Activated CD8-positive, alpha-beta T cell treated with anti-CD3 and anti-CD28 coated beads for 36 hours (primary cell): ENCODE measurements around the gene GRN. TPM values are rescaled to one million over a fixed set of nuclear protein-coding genes. Genes with fewer than 3 reads are reported as not detected.
"Not testable (repeated sequence)": the region's sequence is repeated elsewhere in the genome, so short reads cannot be mapped to it uniquely, and the experiment has no call there.

Experiments used
- ATAC-seq: fragments of 200-7000 bp; cut with Tn5 transposase; one replicate; pipeline ENCODE4 v1.10.0; 2021; ENCODE audit warnings: mild to moderate bottlenecking, moderate library complexity
- CTCF ChIA-PET: fragments of 350-600 bp; sonication (Branson Sonifier 250); formaldehyde crosslinking; loops from one replicate; lab custom pipeline; 2021; ENCODE audit warnings: antibody characterized with exemption; lab: Charles Lee
- POLR2A ChIA-PET: fragments of 350-600 bp; sonication (Branson Sonifier 250); formaldehyde crosslinking; loops from one replicate; lab custom pipeline; 2021; ENCODE audit warnings: antibody characterized with exemption; lab: Charles Lee
- DNase-seq: peaks from one replicate; pipeline ENCODE4 v3.0.0-alpha.2; 2020
- H3K27ac Mint-ChIP-seq: one replicate; pipeline ENCODE4 v1.8.0; 2021; ENCODE audit warnings: mild to moderate bottlenecking, mixed read lengths
- H3K27me3 Mint-ChIP-seq: one replicate; pipeline ENCODE4 v1.8.0; 2021; ENCODE audit warnings: mixed read lengths
- H3K36me3 Mint-ChIP-seq: one replicate; pipeline ENCODE4 v1.8.0; 2021; ENCODE audit warnings: low read depth, mixed read lengths
- H3K4me1 Mint-ChIP-seq: one replicate; pipeline ENCODE4 v1.8.0; 2021; ENCODE audit warnings: low read depth, mixed read lengths
- H3K4me3 Mint-ChIP-seq: one replicate; pipeline ENCODE4 v1.8.0; 2021; ENCODE audit warnings: mild to moderate bottlenecking, moderate library complexity, mixed read lengths
- H3K9me3 Mint-ChIP-seq: one replicate; pipeline ENCODE4 v1.8.0; 2021; ENCODE audit warnings: mixed read lengths
- intact Hi-C: fragments of 100-400 bp; cut with micrococcal nuclease; formaldehyde crosslinking; loops from one replicate; pipeline ENCODE4 v1.10.0; 2022
- total RNA-seq, 2 experiments: library from RNA; stranded (reverse); gene quantifications; one replicate each; pipeline ENCODE4 v1.2.3, GENCODE V29; 2021
- TF ChIP-seq, protein P1 (sequence below): fragments of 200-600 bp; IDR thresholded peaks from one replicate; pipeline ENCODE4 v1.8.0; 2022; ENCODE audit warnings: antibody characterized with exemption, mild to moderate bottlenecking

The GRN gene
- total RNA-seq, 2 experiments from 2014 or later, result 34.8 to 35.5 TPM

DNA sequence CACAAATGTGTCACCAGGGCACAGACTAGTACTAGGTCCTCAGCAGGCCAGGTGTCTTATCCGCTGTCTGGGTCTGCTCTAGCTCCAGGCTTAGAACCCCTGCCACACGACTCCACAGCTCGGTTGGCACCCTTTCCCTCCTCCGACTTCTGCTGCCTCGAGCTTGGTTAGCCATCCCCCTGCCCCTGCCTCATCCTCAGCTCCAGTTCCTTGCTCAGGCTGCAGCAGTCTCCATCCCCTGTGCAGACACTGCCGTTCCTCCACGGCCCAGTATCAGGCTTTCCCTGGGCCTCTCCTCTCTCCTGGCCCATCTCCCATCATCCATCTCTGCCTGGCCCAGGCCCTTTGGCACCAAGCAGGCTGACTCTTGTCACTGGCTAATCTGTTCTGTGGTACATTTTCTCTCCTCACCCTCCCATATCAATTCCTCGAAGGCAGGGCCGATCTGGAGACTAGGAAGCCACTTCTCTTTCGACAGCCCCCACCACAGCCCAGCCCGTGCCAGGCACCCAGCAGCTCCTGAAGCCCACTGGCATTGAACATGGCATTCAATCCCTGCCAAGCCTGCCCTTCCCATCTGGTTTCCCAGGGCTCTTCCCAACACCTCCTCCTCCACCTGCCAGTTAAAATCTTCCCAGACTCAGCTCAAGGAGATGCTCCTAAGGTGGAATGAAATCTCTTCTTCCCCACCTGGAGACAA lies 1.4 kb upstream of the GRN start:
- H3K36me3 Mint-ChIP-seq, result no peaks in the 10 kb centered on the region
- no peaks in the 10 kb centered on the region for H3K9me3 Mint-ChIP-seq
- POLR2A ChIA-PET, result interaction anchor here (0.6 to 1.3 kb wide), 2 partner anchors 134 to 313 kb away, joined by 3 read pairs; partner anchors contain the start of gene MEIOC
- TF ChIP-seq, protein P1, sequence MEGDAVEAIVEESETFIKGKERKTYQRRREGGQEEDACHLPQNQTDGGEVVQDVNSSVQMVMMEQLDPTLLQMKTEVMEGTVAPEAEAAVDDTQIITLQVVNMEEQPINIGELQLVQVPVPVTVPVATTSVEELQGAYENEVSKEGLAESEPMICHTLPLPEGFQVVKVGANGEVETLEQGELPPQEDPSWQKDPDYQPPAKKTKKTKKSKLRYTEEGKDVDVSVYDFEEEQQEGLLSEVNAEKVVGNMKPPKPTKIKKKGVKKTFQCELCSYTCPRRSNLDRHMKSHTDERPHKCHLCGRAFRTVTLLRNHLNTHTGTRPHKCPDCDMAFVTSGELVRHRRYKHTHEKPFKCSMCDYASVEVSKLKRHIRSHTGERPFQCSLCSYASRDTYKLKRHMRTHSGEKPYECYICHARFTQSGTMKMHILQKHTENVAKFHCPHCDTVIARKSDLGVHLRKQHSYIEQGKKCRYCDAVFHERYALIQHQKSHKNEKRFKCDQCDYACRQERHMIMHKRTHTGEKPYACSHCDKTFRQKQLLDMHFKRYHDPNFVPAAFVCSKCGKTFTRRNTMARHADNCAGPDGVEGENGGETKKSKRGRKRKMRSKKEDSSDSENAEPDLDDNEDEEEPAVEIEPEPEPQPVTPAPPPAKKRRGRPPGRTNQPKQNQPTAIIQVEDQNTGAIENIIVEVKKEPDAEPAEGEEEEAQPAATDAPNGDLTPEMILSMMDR, result no peak
- CTCF ChIA-PET, result interaction anchor here (0.5 to 5.6 kb wide), 7 partner anchors 11 to 294 kb away, joined by 3 to 59 read pairs (median 17); partner anchors contain the start of genes FAM171A2 and TMUB2
- ATAC-seq (no peak), DNase-seq (no peak)
- intact Hi-C loops, result no loop called here
- H3K27me3 Mint-ChIP-seq, result no peaks in the 10 kb centered on the region
- H3K27ac Mint-ChIP-seq, result no peak overlapping the region
- H3K4me3 Mint-ChIP-seq, result no peak overlapping the region
- H3K4me1 Mint-ChIP-seq, result peaks cover 18% of the 10 kb centered on the region

DNA sequence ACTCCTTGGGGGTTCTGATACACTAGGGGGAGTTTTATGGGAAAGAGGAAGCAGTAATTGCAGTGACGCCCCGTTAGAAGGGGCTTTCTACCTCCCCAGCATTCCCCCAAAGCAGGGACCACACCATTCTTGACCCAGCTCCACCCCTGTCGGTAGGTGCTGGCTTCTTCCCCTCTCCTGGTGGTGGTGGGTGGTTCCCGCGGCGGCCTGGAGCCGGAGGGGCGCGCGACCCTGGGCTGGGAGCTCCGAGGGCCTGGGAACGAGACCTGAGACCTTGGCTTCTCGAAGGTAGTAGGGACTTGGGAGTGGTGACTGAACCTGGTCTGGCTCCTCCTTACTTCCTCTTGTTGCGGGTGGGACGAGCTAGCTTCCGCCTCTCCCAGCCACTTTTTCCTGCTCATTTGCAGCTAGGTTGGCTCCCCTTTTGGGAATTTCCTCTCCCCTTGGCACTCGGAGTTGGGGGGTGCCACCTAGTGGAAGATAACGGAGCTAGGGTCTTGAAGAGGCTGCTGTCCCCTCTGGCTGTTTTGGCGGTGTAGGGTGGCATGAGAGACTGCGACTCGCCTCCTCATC lies 438 bp downstream of the GRN start:
- H3K27ac Mint-ChIP-seq, result peak overlapping the region; percentile 81
- peak overlapping the region; percentile 93 for H3K4me3 Mint-ChIP-seq

DNA sequence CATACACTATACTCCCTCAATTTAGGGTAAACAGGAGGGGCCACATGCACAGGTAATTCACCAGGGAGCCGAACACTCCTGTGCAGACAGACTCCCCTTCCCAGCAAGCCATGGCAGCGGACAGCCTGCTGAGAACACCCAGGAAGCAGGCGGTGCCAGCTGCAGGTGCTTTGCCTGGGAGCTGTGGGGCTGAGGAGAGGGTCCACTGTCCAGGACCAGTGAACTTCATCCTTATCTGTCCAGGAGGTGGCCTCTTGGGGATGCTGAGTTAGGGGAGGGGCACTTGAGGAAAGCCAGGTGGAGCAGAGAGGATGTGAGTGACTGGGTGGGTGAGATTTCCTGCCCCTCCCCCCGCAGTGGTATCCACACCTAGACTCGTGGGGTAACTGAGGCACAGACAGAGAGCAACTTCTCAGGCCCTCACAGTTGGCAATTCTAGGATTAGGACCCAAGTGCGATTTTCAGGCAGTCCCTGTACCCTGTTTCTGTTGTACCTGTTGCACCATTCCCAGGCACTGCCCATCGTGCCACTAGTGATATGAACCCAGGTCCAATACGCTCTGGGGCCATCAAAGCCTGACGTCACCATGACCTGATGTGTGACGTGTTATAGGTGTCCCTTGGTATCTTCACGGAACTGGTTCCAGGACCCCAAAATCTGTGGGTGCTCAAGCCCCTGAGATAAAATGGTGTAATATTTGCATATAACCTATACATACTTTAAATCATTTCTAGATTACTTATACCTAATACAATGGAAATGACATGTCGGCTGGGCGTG lies 1.2 kb downstream of the GRN start:
- peak overlapping the region; percentile 81 for H3K27ac Mint-ChIP-seq
- ChIA-PET POLR2A (interaction anchor here (0.6 to 1.5 kb wide), 7 partner anchors 18 to 450 kb away, joined by 3 to 5 read pairs (median 3); no protein-coding TSS in a partner anchor), CTCF (interaction anchor here (0.7 to 5.6 kb wide), 31 partner anchors 8 to 445 kb away, joined by 3 to 59 read pairs (median 4); partner anchors contain the start of genes ATXN7L3, FAM171A2 and TMUB2)
- H3K27me3 Mint-ChIP-seq, result no peaks in the 10 kb centered on the region
- H3K4me1 Mint-ChIP-seq, result peaks cover 19% of the 10 kb centered on the region
- intact Hi-C loops, result loop anchor here (5.0 kb wide), 1 partner anchor 144 kb away; no protein-coding TSS in a partner anchor
- peak overlapping the region; percentile 93 for H3K4me3 Mint-ChIP-seq
- no peaks in the 10 kb centered on the region for H3K36me3 Mint-ChIP-seq
- ATAC-seq (no peak), DNase-seq (no peak)
- H3K9me3 Mint-ChIP-seq, result no peaks in the 10 kb centered on the region
- TF ChIP-seq, protein P1, result no peak

More for the DNA sequence above, 438 bp downstream of the GRN start:
- H3K9me3 Mint-ChIP-seq, result no peaks in the 10 kb centered on the region
- TF ChIP-seq, protein P1, result peak; percentile 78
- H3K27me3 Mint-ChIP-seq, result no peaks in the 10 kb centered on the region
- peaks cover 19% of the 10 kb centered on the region for H3K4me1 Mint-ChIP-seq
- intact Hi-C loops, result loop anchor here (5.0 kb wide), 1 partner anchor 143 kb away; no protein-coding TSS in a partner anchor
- CTCF ChIA-PET, result interaction anchor here (0.7 to 5.6 kb wide), 38 partner anchors 8 to 444 kb away, joined by 3 to 59 read pairs (median 4); partner anchors contain the start of genes ATXN7L3, FAM171A2 and TMUB2
- ATAC-seq, result peak; percentile 7
- H3K36me3 Mint-ChIP-seq, result no peaks in the 10 kb centered on the region
- DNase-seq, result peak; percentile 67
- POLR2A ChIA-PET, result interaction anchor here (0.6 to 1.5 kb wide), 11 partner anchors 14 to 1602 kb away, joined by 3 to 5 read pairs (median 3); no protein-coding TSS in a partner anchor

DNA sequence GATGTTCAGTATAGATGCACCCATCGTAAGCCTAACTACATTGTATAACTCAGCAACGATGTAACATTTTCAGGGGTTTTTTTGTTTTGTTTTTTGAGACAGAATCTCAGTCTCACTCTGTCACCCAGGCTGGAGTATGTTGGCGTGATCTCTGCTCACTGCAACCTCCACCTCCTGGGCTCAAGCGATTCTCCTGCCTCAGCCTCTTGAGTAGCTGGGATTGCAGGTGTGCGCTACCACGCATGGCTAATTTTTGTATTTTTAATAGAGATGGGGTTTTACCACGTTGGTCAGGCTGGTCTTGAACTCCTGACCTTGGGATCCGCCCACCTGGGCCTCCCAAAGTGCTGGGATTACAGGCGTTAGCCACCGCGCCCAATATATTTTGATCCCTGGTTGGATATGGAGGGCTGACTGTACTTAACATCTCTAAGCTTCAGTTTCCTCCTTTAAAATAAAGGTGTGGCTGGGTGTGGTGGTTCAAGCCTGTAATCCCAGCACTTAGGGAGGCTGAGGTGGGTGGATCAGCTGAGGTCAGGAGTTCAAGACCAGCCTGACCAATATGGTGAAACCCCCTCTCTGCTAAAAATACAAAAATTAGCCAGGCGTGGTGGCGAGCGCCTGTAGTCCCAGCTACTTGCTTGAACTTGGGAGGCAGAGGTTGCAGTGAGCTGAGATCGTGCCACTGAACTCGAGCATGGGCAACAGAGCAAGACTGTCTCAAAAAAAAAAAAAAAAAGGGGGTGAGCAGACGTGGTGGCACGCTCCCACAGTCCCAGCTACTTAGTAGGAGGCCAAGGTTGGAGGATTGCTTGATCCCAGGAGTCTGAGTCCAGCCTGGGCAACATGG lies 2.3 kb downstream of the GRN start:
- H3K27me3 Mint-ChIP-seq, H3K27ac Mint-ChIP-seq, H3K4me3 Mint-ChIP-seq, DNase-seq, H3K36me3 Mint-ChIP-seq, ATAC-seq, H3K9me3 Mint-ChIP-seq: not testable (repeated sequence)
- H3K4me1 Mint-ChIP-seq, result peaks cover 19% of the 10 kb centered on the region
- intact Hi-C loops, result loop anchor here (5.0 kb wide), 1 partner anchor 145 kb away; no protein-coding TSS in a partner anchor
- POLR2A ChIA-PET, result interaction anchor here (0.9 kb wide), 1 partner anchor 17 kb away, joined by 3 read pairs; no protein-coding TSS in a partner anchor
- CTCF ChIA-PET, result interaction anchor here (0.6 to 5.6 kb wide), 2 partner anchors 137 to 222 kb away, joined by 3 to 53 read pairs; no protein-coding TSS in a partner anchor
